ENCODE data around the gene PHF19.

The PHF19 gene

DNA sequence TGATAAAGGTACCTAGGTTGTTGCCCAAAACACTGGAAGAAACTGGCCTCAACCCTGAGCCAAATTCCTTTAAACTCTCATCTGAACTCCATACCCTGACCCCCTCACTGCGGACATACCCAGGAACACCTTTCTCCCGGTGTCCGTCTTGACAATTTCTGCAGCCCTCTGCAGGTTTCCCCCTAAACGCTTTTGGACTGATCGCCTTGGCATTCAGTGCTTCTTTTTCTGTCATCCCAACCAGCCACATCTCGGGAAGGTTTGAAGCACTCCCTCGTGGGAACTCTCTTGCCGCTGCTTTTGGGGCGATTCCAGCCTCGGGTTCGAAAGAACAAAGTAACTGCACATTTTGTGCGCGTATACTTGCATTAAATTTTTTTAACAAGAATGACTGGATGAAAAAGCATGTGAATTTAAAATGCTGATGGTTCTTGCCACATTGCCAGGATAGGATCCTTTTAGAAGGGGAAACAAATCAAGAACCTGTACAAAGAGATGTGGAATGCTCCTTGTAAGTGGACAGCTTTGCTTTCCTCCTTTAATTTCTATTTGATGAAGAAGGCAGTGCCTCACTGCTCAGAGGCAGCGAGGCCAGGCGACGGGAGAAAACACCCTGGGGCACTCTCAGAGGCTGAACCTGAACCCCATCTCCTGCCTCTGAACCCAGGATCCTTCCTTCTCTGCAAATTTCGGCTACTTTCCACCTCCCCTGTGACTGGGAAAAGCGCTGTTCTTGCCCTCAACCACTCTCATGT is 34.9 kb downstream of the PHF19 start:
- Histone ChIP-seq H3K4me3 (ENCODE audit: low read depth in 1 of 2, low read length in 1 of 2) (peak overlapping the region; percentile 71 to 85), H3K27me3 (no peaks in the 10 kb centered on the region), H3K4me1 (ENCODE audit: control insufficient read depth in 1 of 2, insufficient read depth in 1 of 2, low read depth in 1 of 2, low read length in 1 of 2) (peaks cover 15 to 22% of the 10 kb centered on the region in 2 experiments), H3K9me3 (no peaks in the 10 kb centered on the region), H3K27ac (peak overlapping the region; percentile 93), H3K36me3 (peaks cover 10% of the 10 kb centered on the region)
- no peak for TF ChIP-seq CTCF (IDR thresholded peaks at IDR 0.05)

DNA sequence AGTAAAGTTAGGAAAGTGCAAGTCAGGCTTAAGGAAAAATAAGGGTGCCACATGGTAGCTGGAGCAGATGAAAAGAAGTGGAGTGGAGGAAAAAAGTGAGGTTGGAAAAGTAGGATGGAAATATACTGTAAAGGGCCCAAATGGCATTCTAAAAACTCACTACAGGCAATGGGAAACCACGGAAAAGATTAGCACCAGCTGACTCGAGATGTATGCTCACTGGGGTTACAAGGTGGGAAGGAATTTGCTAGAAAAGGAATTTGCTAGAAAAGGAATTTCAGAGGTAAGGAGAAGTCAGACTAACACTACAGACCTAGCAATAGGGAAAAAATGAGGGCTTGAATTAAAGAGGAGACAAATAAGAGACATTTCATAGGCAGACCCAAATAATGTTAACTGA is 37.8 kb downstream of the PHF19 start:
- Histone ChIP-seq H3K9me3 (no peaks in the 10 kb centered on the region), H3K4me3 (ENCODE audit: low read depth in 1 of 2, low read length in 1 of 2) (no peak overlapping the region), H3K36me3 (peaks cover 18% of the 10 kb centered on the region), H3K4me1 (ENCODE audit: control insufficient read depth in 1 of 2, insufficient read depth in 1 of 2, low read depth in 1 of 2, low read length in 1 of 2) (peaks cover 15 to 22% of the 10 kb centered on the region in 2 experiments), H3K27me3 (no peaks in the 10 kb centered on the region), H3K27ac (no peak overlapping the region)
- no peak for TF ChIP-seq CTCF (IDR thresholded peaks at IDR 0.05)

- Histone ChIP-seq H3K4me3 (ENCODE audit: low read depth in 1 of 2, low read length in 1 of 2) (no peak overlapping the region), H3K36me3 (peaks cover 22% of the 10 kb centered on the region), H3K9me3 (no peaks in the 10 kb centered on the region), H3K4me1 (ENCODE audit: control insufficient read depth in 1 of 2, insufficient read depth in 1 of 2, low read depth in 1 of 2, low read length in 1 of 2) (peaks cover 8 to 14% of the 10 kb centered on the region in 2 experiments), H3K27me3 (no peaks in the 10 kb centered on the region), H3K27ac (no peak overlapping the region)
- no peak for TF ChIP-seq CTCF (IDR thresholded peaks at IDR 0.05)
Observed at GRCh38 chr9:120837921-120838320, 39.1 kb downstream of the PHF19 start.

GRCh38 chr9:120833325-120833724 is 43.7 kb downstream of the PHF19 start:
- peaks cover 0 to 4% of the 10 kb centered on the region in 2 experiments for H3K4me1 ChIP-seq (ENCODE audit: control insufficient read depth in 1 of 2, insufficient read depth in 1 of 2, low read depth in 1 of 2, low read length in 1 of 2)
- TF ChIP-seq CTCF (IDR thresholded peaks at IDR 0.05) = no peak
- no peak overlapping the region for H3K4me3 ChIP-seq (ENCODE audit: low read depth in 1 of 2, low read length in 1 of 2)
- H3K27ac ChIP-seq = no peak overlapping the region
- no peaks in the 10 kb centered on the region for H3K27me3 ChIP-seq
- no peaks in the 10 kb centered on the region for H3K9me3 ChIP-seq
- peaks cover 58% of the 10 kb centered on the region for H3K36me3 ChIP-seq

DNA sequence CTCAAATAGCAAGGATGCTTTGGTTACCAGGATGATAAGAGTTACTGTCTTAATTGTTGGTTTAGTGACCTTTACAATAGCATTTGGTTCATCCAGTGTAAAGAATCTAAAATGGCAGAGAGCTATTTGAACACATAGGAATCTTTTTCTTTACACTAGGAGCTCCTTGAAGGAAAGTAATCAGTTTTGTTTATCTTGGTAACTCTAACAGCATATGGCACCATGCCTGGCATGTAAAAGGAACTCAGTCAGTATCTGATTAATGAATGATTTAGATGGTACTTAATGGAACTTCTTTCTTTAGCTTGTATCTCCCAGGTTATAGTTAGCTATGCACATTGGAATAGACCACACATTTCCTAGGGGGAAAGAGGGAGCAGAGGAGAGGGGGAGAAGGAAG is 44.2 kb downstream of the PHF19 start:
- no peaks in the 10 kb centered on the region for H3K27me3 ChIP-seq
- H3K27ac ChIP-seq = no peak overlapping the region
- no peak overlapping the region for H3K4me3 ChIP-seq (ENCODE audit: low read depth in 1 of 2, low read length in 1 of 2)
- H3K4me1 ChIP-seq (ENCODE audit: control insufficient read depth in 1 of 2, insufficient read depth in 1 of 2, low read depth in 1 of 2, low read length in 1 of 2) = peaks cover 0 to 4% of the 10 kb centered on the region in 2 experiments
- TF ChIP-seq CTCF (IDR thresholded peaks at IDR 0.05) = no peak
- peaks cover 57% of the 10 kb centered on the region for H3K36me3 ChIP-seq
- no peaks in the 10 kb centered on the region for H3K9me3 ChIP-seq
